GM21390 (cell line): Measurements from ENCODE around the gene CISD2.
A peak's percentile ranks its signal among the peaks of the same experiment; 100 is the strongest.
"Not testable (repeated sequence)": the region's sequence is repeated elsewhere in the genome, so short reads cannot be mapped to it uniquely, and the experiment has no call there.

Source experiments
- ATAC-seq: cut with Tn5 transposase; IDR thresholded peaks from one replicate; pipeline ENCODE4 v1.9.1; 2021; ENCODE audit not compliant: unreplicated experiment

The CISD2 gene

DNA sequence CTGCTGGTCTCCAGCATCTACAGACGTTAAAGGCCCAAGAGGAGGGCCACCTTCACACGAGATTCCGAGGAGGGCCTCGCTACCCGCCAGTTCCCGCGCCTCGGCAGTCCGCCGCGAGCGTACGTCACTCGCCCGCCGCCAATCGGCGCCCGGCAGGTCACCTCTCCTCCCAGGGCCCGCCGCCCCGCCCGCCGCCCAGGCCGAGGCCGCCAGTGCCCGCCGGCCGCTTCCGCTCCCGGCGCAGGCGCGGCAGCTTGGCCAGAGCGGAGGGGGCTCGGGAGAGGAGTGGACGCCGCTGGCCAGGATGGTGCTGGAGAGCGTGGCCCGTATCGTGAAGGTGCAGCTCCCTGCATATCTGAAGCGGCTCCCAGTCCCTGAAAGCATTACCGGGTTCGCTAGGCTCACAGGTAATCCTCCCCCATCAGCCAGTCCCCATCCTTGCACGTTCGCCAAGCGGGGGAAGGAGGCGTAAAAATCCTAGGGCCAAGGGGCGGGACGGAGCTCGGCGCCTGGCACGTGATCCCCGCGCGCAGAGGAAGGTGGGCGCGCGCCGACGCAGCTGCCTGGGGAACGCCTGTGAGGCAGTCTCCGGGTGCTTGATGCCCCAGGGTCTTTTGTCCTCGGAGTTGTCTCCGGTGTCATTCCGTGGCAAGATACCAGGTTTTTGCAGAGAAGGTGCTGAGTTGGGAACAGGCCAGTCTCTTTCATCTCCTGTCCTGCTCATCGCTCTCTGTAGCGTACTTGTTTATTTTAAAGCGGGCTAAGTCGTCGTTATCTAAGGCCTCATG, at the start of gene CISD2:
CISD2 (plus strand) TSS at position 212 of the 788 bp plus-strand sequence; CDS start at position 305, 93 bp downstream.
- ATAC-seq = peak; percentile 83

DNA sequence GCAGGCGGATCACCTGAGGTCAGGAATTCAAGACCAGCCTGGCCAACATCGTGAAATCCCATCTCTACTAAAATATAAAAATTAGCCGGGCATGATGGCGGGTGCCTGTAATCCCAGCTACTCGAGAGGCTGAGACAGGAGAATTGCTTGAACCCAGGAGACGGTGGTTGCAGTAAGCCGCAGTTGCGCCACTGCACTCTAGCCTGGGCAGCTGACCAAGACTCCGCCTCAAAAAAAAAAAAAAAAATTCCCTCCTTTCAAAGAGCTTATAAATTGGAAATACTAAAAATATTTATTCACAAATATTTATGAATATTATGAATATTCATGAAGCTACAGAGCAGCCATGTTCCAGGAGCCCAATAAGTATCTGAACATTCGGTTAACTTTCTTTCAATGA, 49.7 kb upstream of the CISD2 start:
- ATAC-seq = not testable (repeated sequence)

DNA sequence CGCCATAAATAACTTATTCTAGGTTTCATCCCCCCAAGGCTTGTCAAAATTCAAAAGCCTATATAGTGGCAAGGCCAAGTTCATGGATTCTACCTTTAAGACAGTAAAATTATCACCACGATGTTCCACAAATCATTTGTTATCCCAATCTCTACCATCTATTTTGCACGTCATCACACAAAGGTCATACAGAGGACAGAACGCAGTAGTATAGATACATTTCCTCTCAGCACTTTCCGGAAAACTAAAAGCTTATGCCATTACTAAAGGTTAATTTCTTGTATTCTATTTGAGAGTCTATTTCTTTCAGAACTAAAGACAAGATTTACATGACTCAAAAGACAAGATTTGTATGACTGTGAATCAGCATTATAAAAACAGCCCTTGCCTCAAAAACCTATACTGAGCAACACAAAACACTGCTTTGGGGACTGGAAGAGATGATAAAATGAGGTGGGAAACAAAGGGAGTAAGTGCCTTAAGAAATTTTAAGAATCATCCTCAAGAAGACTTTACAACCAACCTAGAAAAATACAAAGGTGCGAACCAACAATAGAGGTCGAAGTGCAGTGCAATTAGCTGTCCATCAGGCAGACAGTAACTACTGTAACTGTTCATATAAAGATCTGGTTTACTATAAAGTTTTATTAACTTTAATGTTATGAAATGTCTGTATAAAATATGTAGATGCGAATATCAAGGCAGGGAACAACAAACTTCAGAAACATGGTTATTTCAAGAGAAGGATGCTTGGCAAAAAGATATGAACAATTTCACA, 49.0 kb upstream of the CISD2 start:
- ATAC-seq = no peak

- ATAC-seq = no peak
Measured at GRCh38 chr4:102823464-102823863, 45.3 kb upstream of the CISD2 start.

- ATAC-seq = no peak
Measured at GRCh38 chr4:102823897-102824296, 44.9 kb upstream of the CISD2 start.

DNA sequence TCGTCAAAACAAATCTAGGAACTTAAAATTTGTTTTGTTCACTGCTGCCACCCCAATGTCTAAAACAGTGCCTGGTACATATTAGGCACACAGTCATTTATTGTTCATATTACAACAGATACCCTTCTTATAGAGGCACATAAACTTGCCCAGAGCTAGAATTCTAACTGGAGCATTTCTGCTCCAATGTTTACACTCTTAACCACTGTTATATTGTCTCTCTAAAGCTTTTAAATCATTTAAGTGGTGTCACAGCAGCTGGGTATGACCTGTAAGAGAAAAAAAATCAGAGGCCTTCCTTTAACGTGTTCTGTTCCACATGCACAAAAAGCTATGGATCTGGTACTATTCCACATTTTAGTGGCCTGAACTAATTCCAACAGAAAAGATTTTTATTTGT, 44.4 kb upstream of the CISD2 start:
- no peak for ATAC-seq

DNA sequence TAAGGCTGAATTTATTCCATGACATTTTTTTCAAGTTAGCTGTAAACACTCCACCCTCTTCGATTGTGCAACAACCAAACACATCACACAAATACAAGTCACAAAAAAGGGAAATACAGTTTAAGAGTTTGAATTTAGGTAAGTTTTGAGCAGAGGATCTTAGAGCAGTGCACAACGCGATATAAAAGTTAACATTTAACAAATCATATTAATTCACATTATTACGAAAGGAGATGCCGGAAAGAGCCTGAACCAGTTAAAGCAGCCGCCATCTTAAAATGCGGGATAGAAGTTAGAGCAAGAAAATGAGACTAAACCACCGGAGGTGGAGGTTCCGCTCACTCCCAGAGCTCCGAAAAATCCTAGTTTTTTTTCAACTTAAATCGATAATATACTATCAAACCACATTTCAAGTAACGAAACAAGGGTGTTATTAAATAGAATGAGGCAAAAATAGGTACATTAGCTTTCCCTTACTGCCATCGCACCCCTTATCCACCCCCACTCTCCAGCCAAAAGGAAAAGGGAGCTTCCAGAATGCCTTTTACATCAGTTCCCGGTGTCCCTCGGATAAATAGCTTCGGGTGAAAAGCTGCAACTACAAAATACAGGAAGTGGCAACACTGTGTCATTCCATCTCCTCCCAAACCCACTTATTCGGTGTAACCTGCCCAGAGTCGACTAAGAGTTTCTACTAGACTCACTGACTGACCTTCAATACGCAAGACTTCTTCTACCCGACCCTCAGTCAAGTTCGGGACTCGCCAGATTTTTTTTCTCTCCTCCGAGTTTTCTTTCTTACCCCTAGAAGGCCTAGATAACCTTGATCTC, 43.3 kb upstream of the CISD2 start:
- no peak for ATAC-seq

GRCh38 chr4:102826105-102826889, 42.5 kb upstream of the CISD2 start:
- no peak for ATAC-seq

DNA sequence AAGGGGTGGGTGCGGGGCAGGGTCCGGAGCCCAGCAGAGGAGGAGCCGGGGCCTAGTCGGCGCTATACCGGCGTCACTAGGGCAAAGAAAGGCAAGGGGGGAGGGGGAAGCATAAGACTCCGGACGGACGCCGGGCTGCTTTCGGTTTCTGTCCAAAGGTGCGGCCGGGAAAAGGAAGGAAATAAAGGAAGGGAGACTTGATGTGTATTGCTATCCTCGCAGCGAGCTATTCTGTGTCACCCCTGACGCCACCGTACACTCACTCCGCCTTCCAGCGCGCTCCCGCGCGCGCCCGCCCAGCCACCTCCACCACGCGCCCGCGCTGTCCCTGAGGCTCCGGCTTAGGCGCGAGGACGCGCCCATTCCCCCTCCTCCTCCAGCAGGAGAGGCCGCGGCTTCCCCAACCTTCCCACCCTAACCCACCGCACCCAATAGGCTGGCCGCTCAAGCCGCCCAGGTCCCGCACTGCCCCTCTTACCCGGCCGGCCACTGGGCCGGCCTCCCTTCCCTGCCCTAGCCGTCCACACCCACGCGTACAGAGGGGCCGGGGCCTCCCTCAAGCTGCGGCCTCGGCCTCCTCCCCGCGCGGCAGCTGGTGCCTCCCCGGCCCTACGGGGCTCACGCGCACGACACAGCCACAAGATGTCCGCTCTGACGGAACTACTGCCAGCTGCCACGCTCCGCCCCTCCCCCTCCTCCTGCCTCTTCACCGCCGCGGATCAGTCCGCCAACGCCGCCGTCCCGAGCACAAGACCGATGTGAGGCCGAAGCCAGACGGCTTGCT, 41.7 kb upstream of the CISD2 start, which contains the start of gene UBE2D3:
UBE2D3 (minus strand) TSS at position 662 of the 784 bp plus-strand sequence. CDS start 1,043 bp downstream, outside the sequence.
- peak; percentile 30 for ATAC-seq

DNA sequence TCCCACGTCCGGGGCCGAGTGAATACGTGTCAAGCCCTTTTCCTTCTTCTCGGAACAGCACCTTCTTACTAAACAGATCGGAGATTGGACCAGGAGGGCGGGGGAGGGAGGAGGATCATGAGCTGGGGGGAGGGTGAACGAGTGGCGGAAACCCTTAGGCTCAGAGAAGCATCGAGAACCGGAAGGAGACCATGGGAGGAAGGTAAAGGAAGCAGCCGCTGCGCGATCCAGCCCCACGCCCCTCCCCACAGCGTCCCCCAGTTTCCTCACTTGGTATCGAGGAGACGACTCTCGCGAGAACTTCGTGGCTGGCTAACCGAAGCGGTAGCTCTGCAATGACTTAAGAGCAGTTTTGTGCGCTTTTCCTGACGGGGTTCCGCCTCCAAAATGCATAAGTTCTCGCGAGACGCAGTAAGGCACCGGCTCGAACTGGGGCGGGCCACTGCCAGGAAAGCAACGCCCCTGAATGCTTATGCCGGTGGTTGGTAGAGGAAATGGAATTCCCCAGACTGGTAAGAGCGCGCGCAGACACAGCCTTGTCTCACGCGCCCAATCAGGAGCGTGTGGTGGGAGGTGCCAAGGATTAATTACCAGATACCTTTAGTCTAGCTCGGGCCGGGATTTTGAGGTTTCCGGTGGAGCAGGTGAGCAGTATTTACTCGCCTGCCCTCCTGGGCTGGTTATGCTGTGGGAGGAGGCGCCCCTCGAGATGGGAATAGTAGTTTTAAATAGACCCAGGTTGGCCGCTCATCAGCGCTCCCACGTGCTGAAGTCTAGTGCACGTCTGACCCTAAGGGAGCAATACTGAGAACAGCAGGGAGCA, 40.9 kb upstream of the CISD2 start:
- peak; percentile 78 for ATAC-seq

DNA sequence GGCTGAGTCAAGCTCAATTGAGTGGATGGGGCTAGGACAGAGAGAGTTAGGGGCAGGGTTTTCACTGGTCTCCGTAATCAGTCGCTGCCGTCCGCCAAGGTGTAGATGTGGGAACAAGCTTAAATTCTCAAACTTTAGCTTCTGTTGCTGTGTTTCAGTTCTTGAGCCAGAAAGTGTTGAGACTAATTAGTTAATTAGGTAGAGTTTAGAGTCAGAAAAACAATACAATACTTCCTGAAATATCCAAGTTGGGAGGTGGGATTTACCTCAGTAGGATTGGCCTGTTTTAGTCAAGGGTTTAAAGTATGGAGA, 40.3 kb upstream of the CISD2 start:
- ATAC-seq = no peak

DNA sequence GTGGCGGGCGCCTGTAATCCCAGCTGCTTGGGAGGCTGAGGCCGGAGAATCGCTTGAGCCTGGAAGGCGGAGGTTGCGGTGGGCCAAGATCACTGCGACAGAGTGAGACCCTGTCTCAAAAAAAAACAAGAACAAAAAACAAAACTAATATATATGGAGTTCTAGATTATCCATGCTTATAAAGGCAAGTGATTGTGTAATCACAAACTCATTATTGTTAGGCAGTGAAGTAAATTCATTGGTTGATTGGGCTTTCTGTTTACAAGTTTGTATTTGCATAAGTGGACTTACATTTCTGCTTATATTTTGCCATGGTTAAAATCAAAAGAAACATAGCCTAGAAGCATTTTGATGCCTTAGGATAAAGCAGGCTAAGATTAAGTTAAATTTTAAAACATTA, 39.0 kb upstream of the CISD2 start:
- ATAC-seq = no peak

- ATAC-seq = no peak
Measured at GRCh38 chr4:102832105-102832504, 36.7 kb upstream of the CISD2 start.

DNA sequence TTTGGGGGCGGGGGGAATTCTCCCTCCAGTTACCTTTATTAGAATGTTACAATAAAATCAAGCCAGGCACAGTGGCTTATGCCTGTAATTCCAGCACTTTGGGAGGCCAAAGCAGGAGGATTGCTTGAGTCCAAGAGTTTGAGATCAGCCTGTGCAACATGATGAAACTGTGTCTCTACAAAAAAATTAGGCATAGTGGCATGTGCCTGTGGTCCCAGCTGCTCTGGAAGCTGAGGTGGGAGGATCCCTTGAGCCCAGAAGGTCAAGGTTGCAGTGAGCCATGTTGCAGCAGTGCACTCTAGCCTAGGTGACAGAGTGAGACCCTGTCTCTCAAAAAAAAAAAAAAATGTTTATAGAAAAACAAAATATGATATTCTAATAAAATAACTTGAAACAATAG, 36.1 kb upstream of the CISD2 start:
- no peak for ATAC-seq

- ATAC-seq = no peak
Measured at GRCh38 chr4:102836596-102836995, 32.2 kb upstream of the CISD2 start.

DNA sequence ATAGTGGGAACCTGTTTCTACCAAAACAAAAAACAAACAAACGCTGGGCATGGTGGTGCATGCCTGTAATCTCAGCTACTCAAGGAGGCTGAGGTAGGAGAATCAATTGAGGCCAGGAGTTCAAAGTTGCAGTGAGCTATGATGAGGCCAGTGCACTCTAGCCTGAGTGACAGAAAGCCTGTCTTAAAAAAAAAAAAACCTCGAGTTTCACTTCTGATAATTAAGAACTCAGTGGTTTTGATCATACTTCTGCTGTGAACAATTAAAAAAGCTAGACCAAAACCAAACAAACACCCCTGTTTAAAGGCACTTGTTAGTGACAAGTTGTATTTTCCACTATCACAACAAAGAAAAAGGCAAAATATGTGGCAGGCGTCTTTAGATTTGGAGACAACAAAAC, 26.4 kb upstream of the CISD2 start:
- ATAC-seq = no peak

DNA sequence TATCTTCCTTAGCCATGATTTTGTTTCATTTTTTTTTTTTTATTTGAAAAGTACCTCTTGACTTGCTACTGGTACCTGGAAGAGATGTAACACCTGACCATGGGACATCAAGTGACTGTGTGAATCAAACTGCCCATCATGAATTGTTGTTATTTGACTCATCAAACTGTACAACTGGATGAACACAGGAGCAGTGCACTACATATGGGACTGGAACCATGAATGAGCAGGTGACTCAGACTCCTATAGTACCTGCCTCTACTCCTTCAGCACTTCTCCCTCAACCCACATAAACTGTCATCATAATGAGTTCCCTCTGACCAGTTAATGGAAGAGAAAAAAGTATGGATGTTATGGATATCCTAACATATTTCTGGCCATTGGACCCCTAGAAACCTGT, 25.5 kb upstream of the CISD2 start:
- ATAC-seq = no peak

- ATAC-seq = no peak
Measured at GRCh38 chr4:102843938-102844337, 24.9 kb upstream of the CISD2 start.

DNA sequence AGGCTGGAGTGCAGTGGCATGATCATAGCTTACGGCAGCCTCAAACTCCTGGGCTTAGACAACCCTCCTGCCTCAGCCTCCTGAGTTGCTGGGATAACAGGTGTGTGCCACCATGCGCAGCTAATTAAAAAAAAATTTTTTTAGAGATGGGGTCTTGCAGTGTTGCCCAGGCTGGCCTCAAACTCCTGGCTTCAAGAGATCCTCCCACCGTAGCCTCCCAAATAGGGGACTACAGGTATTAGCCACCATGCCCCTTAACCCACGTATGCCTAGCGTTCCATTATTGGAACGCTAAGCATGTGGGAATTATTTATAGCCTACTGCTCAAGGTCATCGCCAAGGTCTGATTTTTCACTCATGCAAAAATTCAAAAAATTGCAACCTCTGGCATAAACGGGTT, 21.1 kb upstream of the CISD2 start:
- no peak for ATAC-seq
